ENCODE results near the gene CDK14.
A peak's percentile ranks its signal among the peaks of the same experiment; 100 is the strongest.

CDK14 gene

GRCh38 chr7:90968871-90969270, 372.8 kb downstream of the CDK14 start:
- DNase-seq: no peak

GRCh38 chr7:90972906-90973550, 376.9 kb downstream of the CDK14 start:
- DNase-seq: peak; percentile 31

- no peak for DNase-seq
Measured at GRCh38 chr7:90977056-90977455, 380.9 kb downstream of the CDK14 start.

- no peak for DNase-seq
Measured at GRCh38 chr7:90980545-90980944, 384.4 kb downstream of the CDK14 start.

GRCh38 chr7:90982228-90982627, 386.1 kb downstream of the CDK14 start:
- no peak for DNase-seq

- no peak for DNase-seq
Measured at GRCh38 chr7:90984692-90985091, 388.6 kb downstream of the CDK14 start.

GRCh38 chr7:90988516-90988915, 392.4 kb downstream of the CDK14 start:
- DNase-seq: peak; percentile 51

GRCh38 chr7:90988996-90989765, 393.1 kb downstream of the CDK14 start:
- DNase-seq: no peak

- DNase-seq: no peak
Measured at GRCh38 chr7:90994121-90994520, 398.0 kb downstream of the CDK14 start.

GRCh38 chr7:90994601-90995000, 398.5 kb downstream of the CDK14 start:
- no peak for DNase-seq

GRCh38 chr7:90995996-90996395, 399.9 kb downstream of the CDK14 start:
- DNase-seq: no peak

- no peak for DNase-seq
Measured at GRCh38 chr7:90999989-91000979, 404.2 kb downstream of the CDK14 start.

- no peak for DNase-seq
Measured at GRCh38 chr7:91005024-91005423, 408.9 kb downstream of the CDK14 start.

- DNase-seq: no peak
Measured at GRCh38 chr7:91005841-91006240, 409.7 kb downstream of the CDK14 start.

GRCh38 chr7:91007371-91007770, 411.2 kb downstream of the CDK14 start:
- no peak for DNase-seq

- no peak for DNase-seq
Measured at GRCh38 chr7:91013078-91013477, 417.0 kb downstream of the CDK14 start.

- DNase-seq: no peak
Measured at GRCh38 chr7:91019686-91020385, 423.7 kb downstream of the CDK14 start.

GRCh38 chr7:91020636-91021385, 424.7 kb downstream of the CDK14 start:
- DNase-seq: no peak

- no peak for DNase-seq
Measured at GRCh38 chr7:91021956-91022355, 425.8 kb downstream of the CDK14 start.

- DNase-seq: no peak
Measured at GRCh38 chr7:91025906-91026390, 429.8 kb downstream of the CDK14 start.

- DNase-seq: no peak
Measured at GRCh38 chr7:91029688-91030087, 433.6 kb downstream of the CDK14 start.
